Measurements from ENCODE around the gene ZMIZ1. TPM values are rescaled to one million over a fixed set of nuclear protein-coding genes. Genes with fewer than 3 reads are reported as not detected.
A peak's percentile ranks its signal among the peaks of the same experiment; 100 is the strongest.

ZMIZ1 gene
- total RNA-seq, 2 donors from 2014 or later = 32.9 to 82.6 TPM

DNA sequence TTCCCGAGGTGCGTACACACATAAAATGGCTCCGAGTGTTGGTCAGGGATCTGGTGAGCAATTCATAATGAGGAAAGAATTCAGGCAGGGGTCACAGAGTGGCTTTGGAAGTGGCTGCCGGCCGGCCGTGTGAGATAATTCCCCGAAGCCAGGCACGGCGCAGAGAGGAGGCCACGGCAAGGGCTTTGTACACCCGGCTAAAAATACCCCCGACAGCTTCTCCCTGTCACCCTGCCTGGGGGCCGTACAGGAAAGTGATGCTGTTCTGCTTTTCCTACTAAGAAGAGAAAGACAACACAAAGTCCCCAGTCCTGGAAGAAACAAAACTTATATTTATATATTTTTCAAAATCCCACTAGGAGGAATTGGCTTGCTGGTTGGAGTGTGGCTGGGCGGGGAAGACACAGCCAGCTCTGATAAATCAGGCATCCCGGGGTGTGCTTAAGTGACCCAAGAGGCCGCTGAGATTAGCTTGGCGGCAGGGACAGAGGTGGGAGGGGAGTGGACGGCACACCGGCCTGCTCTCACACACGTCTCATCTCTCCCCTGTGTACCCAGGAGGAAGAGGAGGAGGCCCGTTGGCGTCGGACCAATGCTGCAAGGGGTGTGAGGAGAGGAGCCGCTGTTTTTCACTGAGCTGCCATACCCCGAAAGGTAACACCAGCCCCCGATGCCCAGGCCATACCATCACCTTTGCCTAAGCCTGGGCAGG lies 70.5 kb downstream of the ZMIZ1 start:
- Mint-ChIP-seq H3K36me3 (ENCODE audit: low read depth) (peaks cover 21% of the 10 kb centered on the region), H3K27ac (peak overlapping the region; percentile 89), H3K4me3 (no peak overlapping the region), H3K9me3 (no peaks in the 10 kb centered on the region), H3K4me1 (peaks cover 30% of the 10 kb centered on the region), H3K27me3 (no peaks in the 10 kb centered on the region)
- no peak for ATAC-seq (replicated peaks)

DNA sequence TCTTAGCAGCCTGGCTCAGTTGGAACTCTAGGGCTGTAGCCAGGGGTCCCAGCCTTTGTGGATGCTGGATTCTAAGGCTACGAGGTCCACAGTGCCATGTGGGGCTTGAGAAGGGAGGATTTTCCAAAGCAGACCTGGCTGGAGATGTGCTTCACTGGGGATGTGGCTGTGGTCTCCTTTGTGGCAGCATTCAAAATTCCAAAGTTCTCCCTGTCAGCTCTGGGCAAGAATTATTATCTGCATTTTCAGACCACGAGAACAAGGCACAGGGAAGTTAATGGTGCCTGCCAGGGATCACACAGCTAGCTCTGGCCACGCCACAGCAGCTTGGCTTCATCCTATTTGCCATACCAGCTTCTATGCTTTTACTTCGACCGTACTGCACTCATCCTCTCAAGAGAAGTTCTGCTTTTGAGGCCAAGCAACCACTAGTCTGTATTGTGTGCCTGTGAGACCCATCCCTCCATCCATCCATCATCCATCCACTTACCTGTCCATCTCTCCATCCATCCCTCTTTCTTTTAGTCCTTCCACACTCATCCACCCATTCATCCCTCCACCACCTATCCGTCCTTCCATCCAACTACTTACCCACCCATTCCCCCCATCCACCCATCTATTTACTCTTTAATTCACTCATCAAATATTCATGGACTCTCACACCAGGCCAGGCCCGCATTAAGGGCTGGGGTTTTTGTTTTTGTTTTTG lies 71.5 kb downstream of the ZMIZ1 start:
- Mint-ChIP-seq H3K27ac (peak overlapping the region; percentile 2), H3K27me3 (no peaks in the 10 kb centered on the region), H3K4me3 (no peak overlapping the region), H3K4me1 (peaks cover 39% of the 10 kb centered on the region), H3K36me3 (ENCODE audit: low read depth) (peaks cover 21% of the 10 kb centered on the region), H3K9me3 (no peaks in the 10 kb centered on the region)
- no peak for ATAC-seq (replicated peaks)

DNA sequence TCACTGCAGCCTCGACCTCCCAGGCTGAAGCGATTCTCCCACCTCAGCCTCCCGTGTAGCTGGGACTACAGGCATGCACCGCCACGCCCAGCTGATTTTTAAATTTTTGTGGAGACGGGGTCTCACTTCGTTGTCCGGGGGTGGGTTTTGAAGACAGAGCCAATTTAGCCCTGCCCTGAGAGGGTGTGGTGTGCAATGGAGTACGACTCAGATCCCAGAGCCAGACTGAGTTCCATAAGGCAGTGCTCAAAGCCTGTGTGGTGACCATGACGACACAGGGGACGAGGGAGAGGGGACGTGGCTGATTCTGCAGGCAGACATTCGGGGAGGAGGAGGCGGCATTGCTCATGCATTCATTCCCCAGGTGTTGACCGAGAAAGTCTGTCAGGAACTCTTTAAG lies 72.1 kb downstream of the ZMIZ1 start:
- Mint-ChIP-seq H3K9me3 (no peaks in the 10 kb centered on the region), H3K4me3 (no peak overlapping the region), H3K4me1 (peaks cover 41% of the 10 kb centered on the region), H3K27ac (peak overlapping the region; percentile 2), H3K36me3 (ENCODE audit: low read depth) (peaks cover 21% of the 10 kb centered on the region), H3K27me3 (no peaks in the 10 kb centered on the region)
- no peak for ATAC-seq (replicated peaks)

DNA sequence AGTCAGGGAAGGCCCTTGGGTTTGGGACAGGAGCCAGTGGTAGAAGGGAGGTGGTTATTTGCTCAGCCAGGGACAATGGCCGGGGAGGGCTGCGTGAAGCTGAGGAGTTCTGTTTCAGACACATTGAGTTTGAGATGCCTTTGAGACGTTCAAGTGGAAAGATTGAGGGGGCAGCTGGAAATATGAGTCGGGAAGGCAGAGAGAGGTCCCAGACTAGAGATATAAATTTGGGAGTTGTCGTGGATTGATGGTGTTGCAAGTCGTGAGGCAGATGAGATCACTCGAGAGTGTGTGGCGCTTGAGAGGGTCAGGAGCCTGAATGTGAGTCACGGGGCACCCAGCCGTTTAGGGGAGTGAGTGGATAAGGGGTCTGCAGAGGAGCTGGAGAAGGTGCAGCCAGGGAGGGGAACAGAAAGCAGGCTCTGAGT lies 73.3 kb downstream of the ZMIZ1 start:
- peaks cover 21% of the 10 kb centered on the region for H3K36me3 Mint-ChIP-seq (ENCODE audit: low read depth)
- peak overlapping the region; percentile 48 for H3K27ac Mint-ChIP-seq
- H3K27me3 Mint-ChIP-seq = no peaks in the 10 kb centered on the region
- no peak for ATAC-seq (replicated peaks)
- H3K4me3 Mint-ChIP-seq = no peak overlapping the region
- no peaks in the 10 kb centered on the region for H3K9me3 Mint-ChIP-seq
- H3K4me1 Mint-ChIP-seq = peaks cover 29% of the 10 kb centered on the region

DNA sequence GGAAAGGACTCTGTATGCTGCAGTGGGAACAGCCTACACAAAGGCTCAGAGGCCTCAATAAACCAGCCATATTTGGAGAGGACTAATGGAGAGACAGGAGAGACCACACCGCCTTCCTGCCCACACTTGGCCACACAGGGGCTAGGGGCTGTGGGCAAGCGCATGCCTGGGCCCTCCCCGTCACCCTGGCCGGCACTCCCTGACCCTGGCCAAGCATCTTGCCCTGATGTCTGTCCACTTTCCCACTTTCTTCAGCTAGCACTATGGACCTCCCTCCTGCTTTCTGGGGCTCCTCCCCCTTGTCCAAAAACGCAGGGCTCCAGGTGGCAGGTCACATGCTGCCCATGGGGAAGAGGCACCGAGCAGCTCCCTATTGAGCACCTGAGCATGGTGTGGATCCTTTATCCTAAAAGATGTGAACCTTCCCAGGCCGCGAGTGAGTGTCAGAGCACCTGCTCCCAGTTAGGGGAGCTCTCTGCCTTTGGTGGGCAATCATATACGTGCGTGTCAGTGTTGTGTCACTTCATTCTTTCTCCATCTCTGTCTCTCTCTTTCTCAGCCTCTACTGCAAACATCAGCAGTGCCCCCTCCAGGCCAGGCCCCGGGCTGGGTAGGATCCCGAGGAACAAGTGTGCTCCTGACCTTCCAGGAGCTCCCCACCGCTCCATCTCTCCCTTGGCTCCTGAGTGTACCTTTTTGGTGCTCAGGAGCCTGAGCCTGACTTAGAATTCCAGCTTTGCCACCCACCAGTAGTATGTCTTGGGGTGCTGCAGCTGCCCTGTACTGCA lies 74.0 kb downstream of the ZMIZ1 start:
- H3K36me3 Mint-ChIP-seq (ENCODE audit: low read depth) = peaks cover 21% of the 10 kb centered on the region
- peak overlapping the region; percentile 48 for H3K27ac Mint-ChIP-seq
- H3K27me3 Mint-ChIP-seq = no peaks in the 10 kb centered on the region
- H3K4me1 Mint-ChIP-seq = peaks cover 27% of the 10 kb centered on the region
- ATAC-seq (replicated peaks) = no peak
- H3K4me3 Mint-ChIP-seq = no peak overlapping the region
- H3K9me3 Mint-ChIP-seq = no peaks in the 10 kb centered on the region

DNA sequence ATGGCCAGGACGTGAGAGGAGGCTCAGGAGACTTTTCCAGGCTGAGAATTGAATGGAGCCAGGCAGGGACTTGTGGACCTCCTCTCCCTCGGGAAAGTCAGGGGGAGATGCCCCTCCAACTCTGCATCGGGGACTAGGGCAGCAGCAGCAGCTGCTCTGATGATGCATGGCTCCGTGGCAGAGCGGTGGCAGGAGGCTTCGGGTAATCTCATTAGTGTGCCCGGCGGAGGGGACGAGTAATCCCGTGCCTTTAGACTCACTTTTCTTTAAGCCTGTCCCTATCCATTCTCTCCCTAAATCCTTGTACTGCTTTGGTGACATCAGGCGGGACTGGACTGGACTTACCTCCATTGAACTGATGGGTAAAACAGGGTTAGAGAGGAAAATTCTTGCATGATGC lies 75.1 kb downstream of the ZMIZ1 start:
- H3K4me1 Mint-ChIP-seq = peaks cover 28% of the 10 kb centered on the region
- no peaks in the 10 kb centered on the region for H3K27me3 Mint-ChIP-seq
- H3K27ac Mint-ChIP-seq = no peak overlapping the region
- no peak for ATAC-seq (replicated peaks)
- no peaks in the 10 kb centered on the region for H3K9me3 Mint-ChIP-seq
- H3K4me3 Mint-ChIP-seq = no peak overlapping the region
- H3K36me3 Mint-ChIP-seq (ENCODE audit: low read depth) = peaks cover 19% of the 10 kb centered on the region

DNA sequence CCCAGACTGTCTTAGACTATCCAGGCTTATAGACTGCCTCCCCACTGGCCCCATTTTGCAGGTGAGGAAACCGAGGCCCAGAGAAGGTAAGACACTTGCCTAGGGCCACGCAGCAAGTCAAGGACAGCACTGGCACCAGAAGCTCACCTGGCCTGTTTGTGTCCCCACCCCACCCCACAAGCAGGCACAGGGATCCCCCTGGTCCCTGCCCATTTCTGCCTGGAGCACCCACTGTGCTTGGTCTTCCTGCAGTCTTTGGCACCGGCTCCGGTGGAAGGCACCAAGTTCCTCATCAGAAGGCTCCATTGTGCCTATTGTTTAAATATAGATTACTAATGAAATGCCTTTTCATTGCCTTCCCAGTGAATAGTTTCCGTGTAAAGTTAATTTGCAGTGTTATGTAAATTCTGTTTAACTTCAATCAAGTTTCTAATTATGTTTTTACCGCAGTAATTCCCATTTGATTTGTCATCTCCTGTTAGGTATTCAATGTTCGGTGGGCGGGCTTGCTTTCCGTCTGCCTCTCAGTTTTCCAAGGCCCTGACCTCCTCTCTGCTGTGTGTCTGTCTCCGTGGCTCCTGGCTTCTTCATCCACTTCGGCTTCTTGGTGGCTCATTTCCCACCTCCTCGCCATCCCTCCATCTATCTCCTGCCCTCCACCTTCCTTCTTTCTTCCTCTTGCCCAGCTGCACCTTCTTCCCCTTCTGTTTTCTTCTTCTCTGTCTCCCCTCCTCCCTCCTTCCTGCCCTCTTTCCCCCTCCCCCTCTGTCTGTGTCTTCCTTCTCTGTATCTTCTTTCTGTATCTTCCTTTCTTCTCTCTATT lies 75.8 kb downstream of the ZMIZ1 start:
- Mint-ChIP-seq H3K4me1 (peaks cover 28% of the 10 kb centered on the region), H3K36me3 (ENCODE audit: low read depth) (peaks cover 17% of the 10 kb centered on the region), H3K4me3 (peak overlapping the region; percentile 37), H3K27ac (peak overlapping the region; percentile 58), H3K27me3 (no peaks in the 10 kb centered on the region), H3K9me3 (no peaks in the 10 kb centered on the region)
- ATAC-seq (replicated peaks) = no peak

DNA sequence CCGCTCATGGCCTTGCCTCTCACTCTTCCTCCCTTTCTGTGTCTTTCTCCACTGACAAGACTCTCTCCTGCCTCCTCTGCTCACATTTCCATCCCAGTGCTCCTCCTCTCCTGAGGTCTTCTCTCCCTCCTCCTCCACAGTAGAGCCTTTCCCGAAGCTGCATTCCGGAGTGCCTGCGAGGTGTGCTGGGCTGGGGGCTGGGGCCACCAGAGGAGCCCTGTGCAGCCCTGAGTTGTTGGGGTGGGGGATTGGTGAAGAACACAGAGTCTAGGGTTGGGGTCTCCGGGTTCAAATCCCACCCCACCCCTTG lies 76.4 kb downstream of the ZMIZ1 start:
- no peak for ATAC-seq (replicated peaks)
- Mint-ChIP-seq H3K36me3 (ENCODE audit: low read depth) (peaks cover 15% of the 10 kb centered on the region), H3K27ac (peak overlapping the region; percentile 58), H3K4me3 (peak overlapping the region; percentile 37), H3K9me3 (no peaks in the 10 kb centered on the region), H3K4me1 (peaks cover 28% of the 10 kb centered on the region), H3K27me3 (no peaks in the 10 kb centered on the region)

DNA sequence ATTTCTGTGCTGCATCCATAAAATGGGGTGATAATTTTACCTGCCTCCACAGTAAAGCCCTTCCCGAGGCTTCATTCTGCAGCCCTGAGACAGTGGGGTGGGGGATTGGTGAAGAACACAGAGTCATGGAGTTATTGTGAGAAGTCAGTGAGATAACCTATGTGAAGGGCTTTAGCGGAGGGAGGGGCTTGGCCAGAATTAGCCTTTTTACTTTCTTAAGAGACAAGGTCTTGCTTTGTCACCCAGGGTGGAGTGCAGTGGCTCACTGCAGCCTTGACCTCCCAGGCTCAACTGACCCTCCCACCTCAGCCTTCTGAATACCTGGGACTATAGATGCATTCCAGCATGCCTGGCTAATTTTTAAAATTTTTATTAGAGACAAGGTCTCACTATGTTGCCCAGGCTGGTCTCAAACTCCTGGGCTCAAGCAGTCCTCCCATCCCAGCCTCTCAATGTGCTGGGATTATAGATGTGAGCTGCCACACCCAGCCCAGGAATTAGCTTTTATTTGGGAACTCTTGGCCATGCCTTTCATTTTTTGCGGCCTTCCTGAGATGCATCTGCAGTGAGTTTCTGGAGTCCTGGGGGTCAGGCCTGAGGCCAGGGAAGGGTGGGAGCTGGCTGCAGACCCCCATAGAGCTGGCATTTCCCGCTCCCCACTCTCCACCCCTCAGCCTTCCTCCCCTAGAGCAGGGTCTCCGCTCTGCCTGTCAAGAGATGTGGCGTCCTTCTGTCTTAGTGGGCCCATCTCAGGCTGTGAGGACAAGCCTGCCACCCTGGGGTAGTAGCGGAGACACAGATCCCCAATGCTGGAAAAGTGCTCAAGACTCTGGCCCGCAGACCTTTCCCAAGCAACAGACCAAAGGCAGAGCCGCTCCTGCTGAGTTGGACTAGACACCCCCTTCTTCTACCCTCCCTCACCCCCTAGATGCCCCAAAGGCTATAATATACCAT lies 77.0 kb downstream of the ZMIZ1 start:
- Mint-ChIP-seq H3K36me3 (ENCODE audit: low read depth) (peaks cover 8% of the 10 kb centered on the region), H3K27me3 (no peaks in the 10 kb centered on the region), H3K27ac (peak overlapping the region; percentile 81), H3K4me1 (peaks cover 32% of the 10 kb centered on the region), H3K4me3 (peak overlapping the region; percentile 37), H3K9me3 (no peaks in the 10 kb centered on the region)
- no peak for ATAC-seq (replicated peaks)

DNA sequence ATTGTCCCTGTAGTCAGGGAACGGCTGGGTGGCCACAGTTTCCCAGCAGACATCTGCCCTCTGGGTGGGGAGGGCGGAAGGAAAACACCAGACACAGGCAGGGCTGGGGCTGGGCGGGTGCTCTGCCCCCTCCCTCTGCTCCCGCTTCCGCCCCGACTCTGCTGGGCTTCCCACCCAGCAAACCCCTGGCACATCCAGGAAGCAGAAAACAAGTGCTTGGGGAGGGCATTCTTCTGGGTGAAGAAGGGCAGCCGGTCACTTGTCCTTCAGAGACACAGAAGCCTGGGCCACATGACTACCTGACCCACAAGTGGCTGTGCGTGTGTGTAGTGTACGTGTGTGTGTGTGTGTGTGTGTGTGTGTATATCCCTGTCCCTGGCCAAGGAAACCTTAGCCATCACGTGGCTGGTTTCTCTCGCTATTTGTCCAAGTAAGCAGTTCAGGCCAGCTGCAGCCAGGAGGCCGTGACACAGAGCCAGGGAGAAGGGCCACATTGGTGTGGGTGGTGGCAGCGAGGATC lies 77.9 kb downstream of the ZMIZ1 start:
- H3K36me3 Mint-ChIP-seq (ENCODE audit: low read depth) = peaks cover 4% of the 10 kb centered on the region
- ATAC-seq (replicated peaks) = peak; percentile 25
- peaks cover 31% of the 10 kb centered on the region for H3K4me1 Mint-ChIP-seq
- H3K9me3 Mint-ChIP-seq = no peaks in the 10 kb centered on the region
- H3K27ac Mint-ChIP-seq = peak overlapping the region; percentile 81
- H3K27me3 Mint-ChIP-seq = no peaks in the 10 kb centered on the region
- peak overlapping the region; percentile 31 for H3K4me3 Mint-ChIP-seq

DNA sequence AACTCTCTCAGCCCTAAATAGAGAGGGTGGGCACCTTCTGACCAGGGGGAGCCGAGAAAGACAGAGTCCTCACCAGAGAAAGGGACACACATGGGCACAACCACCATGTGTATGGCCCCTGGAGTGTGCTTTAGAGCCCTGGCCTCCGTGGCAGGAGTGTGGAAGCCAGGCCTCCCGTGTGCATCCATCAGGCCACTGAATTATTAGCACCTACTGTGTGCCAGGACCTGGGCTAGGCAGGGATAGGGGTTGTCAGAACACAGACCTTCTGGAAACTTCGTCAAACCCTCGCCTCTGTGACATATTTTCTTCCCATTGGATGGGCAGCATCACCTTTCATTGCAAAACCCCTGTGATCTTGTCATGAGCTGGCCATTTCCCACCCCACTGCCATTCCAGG lies 78.5 kb downstream of the ZMIZ1 start:
- Mint-ChIP-seq H3K4me3 (no peak overlapping the region), H3K36me3 (ENCODE audit: low read depth) (peaks cover 1% of the 10 kb centered on the region), H3K9me3 (no peaks in the 10 kb centered on the region), H3K27me3 (no peaks in the 10 kb centered on the region), H3K27ac (peak overlapping the region; percentile 81), H3K4me1 (peaks cover 24% of the 10 kb centered on the region)
- ATAC-seq (replicated peaks) = no peak

DNA sequence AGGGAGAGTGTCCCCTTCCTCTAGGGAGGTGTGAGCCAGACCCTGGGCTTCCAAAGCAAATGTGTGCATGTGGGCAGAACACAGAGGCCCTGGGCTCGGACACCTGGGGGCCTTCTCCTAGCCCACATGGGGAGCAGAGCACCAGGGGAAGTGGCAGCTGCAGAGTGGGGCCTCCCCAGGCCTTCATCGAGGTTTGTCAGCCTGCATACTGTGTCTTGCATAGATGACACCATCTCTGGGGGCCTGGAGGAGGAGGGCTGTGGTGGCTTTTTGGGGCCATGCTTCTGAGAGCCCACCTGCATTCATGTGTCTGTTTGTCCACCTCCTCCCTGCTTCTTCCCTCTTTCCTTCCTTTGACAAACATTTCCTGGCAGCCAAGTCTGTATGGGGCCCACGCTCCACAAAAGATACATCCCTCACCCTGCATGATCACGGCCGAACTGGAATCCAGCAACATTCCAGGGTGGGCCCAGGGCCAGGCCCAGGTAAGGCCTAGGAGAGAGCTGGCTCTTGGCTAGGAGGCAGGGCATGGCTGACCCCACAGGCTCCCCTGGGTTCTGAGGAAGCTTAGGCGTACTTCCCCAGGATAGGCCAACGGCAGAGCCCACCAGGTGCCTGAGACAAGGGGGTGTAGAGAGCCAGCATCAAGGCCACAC lies 79.2 kb downstream of the ZMIZ1 start:
- no peaks in the 10 kb centered on the region for H3K36me3 Mint-ChIP-seq (ENCODE audit: low read depth)
- H3K4me3 Mint-ChIP-seq = no peak overlapping the region
- no peaks in the 10 kb centered on the region for H3K27me3 Mint-ChIP-seq
- peak overlapping the region; percentile 73 for H3K27ac Mint-ChIP-seq
- no peak for ATAC-seq (replicated peaks)
- peaks cover 23% of the 10 kb centered on the region for H3K4me1 Mint-ChIP-seq
- H3K9me3 Mint-ChIP-seq = no peaks in the 10 kb centered on the region
